SJSA1 (cell line): ENCODE measurements around the gene FILIP1L. TPM values are rescaled to one million over a fixed set of nuclear protein-coding genes. Genes with fewer than 3 reads are reported as not detected.

ENCODE experiments used
- DNase-seq, 2 experiments: peaks; one replicate each; pipeline ENCODE4 v3.0.0-alpha.2; 2015 to 2020; ENCODE audit warnings: low spot score in 2 of 2, low read depth in 1 of 2
- H3K27ac ChIP-seq: fragments of 250-450 bp; sonication (Bioruptor Pico); 2 replicates; pipeline ENCODE4 v1.5.1; 2020; ENCODE audit warnings: mild to moderate bottlenecking, moderate library complexity
- H3K27me3 ChIP-seq: fragments of 250-450 bp; sonication (Bioruptor Pico); replicated peaks from 2 replicates; pipeline ENCODE4 v1.5.1; 2020; ENCODE audit warnings: mild to moderate bottlenecking, moderate library complexity
- H3K36me3 ChIP-seq: fragments of 250-450 bp; sonication (Bioruptor Pico); 2 replicates; pipeline ENCODE4 v1.5.1; 2020; ENCODE audit warnings: mild to moderate bottlenecking
- H3K4me1 ChIP-seq: fragments of 250-450 bp; sonication (Bioruptor Pico); replicated peaks from 2 replicates; pipeline ENCODE4 v1.6.1; 2021; ENCODE audit warnings: mild to moderate bottlenecking
- H3K4me3 ChIP-seq: fragments of 250-450 bp; sonication (Bioruptor Pico); 2 replicates; pipeline ENCODE4 v1.5.1; 2020; ENCODE audit warnings: mild to moderate bottlenecking
- H3K9me3 ChIP-seq: fragments of 250-450 bp; sonication (Bioruptor Pico); replicated peaks from 2 replicates; pipeline ENCODE4 v1.5.1; 2020; ENCODE audit warnings: mild to moderate bottlenecking
- total RNA-seq: library from RNA; depleted of rRNA; stranded (reverse); fragments of >200 nt; shearing (Covaris generic); gene quantifications from 2 replicates; pipeline ENCODE4 v1.2.3, GENCODE V29; 2014

The FILIP1L gene
- total RNA-seq, 1 experiment from 2014 or later: 27.0 TPM

DNA sequence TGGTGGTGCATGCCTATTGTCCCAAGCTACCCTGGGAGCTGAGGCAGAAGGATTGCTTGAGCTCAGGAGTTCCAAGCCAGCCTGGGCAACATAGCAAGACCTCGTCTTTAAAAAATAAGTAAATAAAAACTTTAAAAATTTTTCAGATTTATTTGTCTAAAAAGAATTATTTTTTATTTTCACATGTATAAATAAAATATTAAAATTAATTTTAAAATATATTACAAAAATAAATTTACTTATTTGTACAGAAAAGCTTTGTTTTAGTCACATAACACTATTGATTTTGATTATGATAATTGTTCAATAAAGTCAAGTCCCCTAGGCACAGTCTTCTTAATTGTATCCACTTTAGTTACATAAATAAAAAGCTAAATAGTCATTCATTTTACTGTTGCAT lies 85.2 kb downstream of the FILIP1L start:
- no peak for DNase-seq
- Histone ChIP-seq H3K4me3 (no peak overlapping the region), H3K4me1 (peaks cover 37% of the 10 kb centered on the region), H3K36me3 (no peaks in the 10 kb centered on the region), H3K9me3 (no peaks in the 10 kb centered on the region), H3K27me3 (no peaks in the 10 kb centered on the region), H3K27ac (no peak overlapping the region)

DNA sequence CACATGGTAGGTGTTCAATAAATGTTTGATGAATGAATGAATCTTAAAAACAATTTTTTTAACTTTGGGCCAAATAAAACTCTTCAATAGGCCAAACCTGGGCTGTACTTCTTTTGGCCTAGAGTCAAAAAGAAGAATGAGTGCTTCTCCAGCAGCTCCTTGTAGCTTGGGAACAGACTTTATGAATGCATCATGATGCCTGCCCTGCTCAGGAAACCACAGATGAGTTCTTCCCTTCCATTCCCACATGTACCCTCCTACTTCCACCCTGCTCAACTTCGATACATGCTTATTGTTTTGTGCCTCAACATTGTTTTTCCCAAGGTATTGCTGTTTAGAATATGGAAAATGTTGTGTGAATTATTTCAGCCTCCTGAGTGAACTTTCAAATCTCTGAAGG lies 87.0 kb downstream of the FILIP1L start:
- Histone ChIP-seq H3K27ac (no peak overlapping the region), H3K4me3 (no peak overlapping the region), H3K27me3 (no peaks in the 10 kb centered on the region), H3K36me3 (no peaks in the 10 kb centered on the region), H3K9me3 (no peaks in the 10 kb centered on the region), H3K4me1 (peaks cover 37% of the 10 kb centered on the region)
- no peak for DNase-seq

DNA sequence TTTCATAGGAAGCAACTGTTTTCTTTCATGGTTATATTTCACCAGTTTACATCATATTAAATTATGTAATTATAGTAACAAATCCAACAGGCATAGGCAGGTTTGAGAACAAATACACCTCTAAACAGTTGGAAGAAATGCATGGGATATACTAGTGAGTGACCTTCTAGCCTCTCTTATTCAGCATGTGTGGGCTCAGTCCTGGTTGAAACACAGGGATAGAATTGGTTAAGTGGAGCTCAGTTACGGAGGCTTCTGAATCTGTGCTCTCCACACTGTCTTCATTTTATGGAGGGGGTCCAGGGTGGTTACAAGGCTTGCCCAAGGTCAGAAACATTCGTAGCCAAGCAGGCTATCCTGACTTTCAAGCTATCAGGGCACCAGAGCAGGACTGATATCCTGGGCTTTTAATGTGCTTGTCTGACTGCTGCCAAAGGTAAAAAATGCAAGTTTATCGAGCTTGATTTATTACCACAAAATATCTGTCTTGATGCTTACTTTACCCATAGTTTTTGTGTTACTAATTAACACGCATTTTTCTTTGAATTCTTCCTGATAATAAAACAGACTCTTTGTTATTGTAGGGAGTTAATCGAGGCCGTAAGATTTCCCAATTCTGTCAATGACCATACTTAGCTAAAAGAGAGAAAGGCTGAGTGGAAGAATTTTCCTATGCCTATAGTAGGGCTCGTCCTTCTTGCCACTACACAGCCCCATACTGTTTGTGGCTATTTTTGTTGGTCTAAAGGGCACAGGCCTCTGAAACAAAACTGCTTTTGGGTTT lies 89.6 kb downstream of the FILIP1L start:
- H3K36me3 ChIP-seq: no peaks in the 10 kb centered on the region
- no peaks in the 10 kb centered on the region for H3K9me3 ChIP-seq
- peak in 1 of 2 experiments; percentile 14 for DNase-seq
- no peak overlapping the region for H3K4me3 ChIP-seq
- H3K4me1 ChIP-seq: peaks cover 33% of the 10 kb centered on the region
- H3K27me3 ChIP-seq: no peaks in the 10 kb centered on the region
- peak overlapping the region; percentile 82 for H3K27ac ChIP-seq

DNA sequence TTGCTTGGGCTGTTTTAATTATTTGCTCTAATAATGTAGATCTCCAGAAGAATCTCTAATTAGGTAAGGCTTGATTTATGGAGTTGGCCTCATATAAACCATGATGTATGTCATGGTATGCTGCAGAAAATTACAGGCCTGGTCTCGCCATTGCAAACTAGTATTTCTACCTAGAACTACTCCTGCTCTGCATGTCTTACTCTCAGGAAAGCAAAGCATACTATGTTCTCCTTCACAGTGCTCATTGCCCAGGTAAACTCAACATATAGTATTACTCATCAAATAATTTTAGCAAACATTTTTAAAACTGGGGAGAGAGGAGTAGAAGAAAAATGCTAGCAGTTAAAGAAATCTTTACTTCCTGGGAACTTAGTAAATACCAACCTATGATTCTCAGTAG lies 90.7 kb downstream of the FILIP1L start:
- no peak for DNase-seq
- Histone ChIP-seq H3K9me3 (no peaks in the 10 kb centered on the region), H3K27ac (peak overlapping the region; percentile 82), H3K4me3 (no peak overlapping the region), H3K36me3 (no peaks in the 10 kb centered on the region), H3K4me1 (peaks cover 33% of the 10 kb centered on the region), H3K27me3 (no peaks in the 10 kb centered on the region)

DNA sequence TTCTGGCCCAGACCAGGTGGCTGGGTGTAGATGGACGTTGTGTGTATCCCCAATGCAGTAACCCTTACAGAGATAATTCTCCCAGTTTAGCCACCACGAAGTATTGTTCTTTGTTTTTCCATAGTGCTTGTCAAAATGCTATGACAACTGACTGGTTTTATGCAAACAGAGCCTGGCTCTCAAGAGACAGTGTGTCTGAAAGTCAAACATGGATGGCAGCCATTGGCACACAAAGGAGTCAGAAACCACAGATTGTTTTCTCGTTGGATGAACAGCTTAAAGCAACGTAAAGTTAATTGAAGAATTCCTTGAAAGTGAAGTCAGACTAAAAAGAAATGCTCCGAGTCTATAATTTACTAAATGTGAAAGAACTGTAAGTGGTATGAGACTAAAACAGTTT lies 91.2 kb downstream of the FILIP1L start:
- Histone ChIP-seq H3K27me3 (no peaks in the 10 kb centered on the region), H3K4me1 (peaks cover 33% of the 10 kb centered on the region), H3K36me3 (no peaks in the 10 kb centered on the region), H3K27ac (peak overlapping the region; percentile 82), H3K9me3 (no peaks in the 10 kb centered on the region), H3K4me3 (no peak overlapping the region)
- DNase-seq: peak; percentile 75 to 77

DNA sequence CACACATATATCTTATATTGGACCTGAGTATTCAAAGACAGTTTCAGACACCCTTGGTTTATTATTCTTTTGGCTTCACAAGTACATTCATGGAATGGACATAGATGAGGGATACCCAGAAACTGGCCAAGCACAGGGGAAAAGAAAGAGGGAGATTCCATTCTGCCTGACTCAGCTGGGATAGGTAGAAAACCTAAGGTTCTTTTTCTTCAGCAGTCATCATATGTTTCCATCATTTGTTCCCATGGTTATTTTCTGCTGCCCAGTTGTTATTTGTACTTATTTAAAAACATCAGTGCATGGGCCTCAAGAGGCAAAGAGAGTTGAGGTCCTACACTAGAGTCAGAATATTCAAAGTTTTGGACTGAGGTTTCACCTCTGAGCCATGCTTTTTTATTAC lies 91.8 kb downstream of the FILIP1L start:
- no peak for DNase-seq

DNA sequence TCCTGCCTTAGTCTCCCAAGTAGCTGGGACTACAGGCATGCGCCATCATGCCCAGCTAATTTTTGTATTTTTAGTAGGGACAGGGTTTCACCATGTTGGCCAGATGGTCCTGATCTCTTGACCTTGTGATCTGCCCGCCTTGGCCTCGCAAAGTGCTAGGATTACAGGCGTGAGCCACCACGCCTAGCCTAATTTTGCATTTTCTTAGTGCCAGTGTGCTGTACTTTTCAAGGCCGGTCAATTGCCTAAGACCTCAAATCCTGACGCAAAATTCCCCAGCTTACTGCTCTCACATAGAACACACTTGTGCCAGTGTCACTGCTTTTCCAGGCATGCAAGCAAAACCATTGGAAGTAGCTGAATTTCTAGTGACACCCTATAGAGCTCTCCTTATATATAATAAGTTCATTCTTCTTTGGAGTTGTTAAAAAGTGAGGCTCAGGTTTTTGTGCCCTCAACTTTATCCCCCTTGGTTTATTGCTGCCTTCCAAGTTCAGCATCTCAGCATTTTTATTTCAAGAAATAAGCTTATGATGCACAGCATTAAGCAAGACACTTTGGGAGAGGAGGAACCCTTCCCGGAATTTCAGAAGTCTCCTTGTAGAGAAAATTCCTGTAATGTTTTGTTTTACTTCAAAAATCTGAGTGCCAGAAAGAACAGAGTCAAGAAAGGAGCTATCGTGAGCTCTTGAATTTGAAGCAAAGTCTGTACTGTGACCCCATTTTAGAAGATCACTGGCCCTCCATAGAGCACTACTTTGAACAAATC lies 93.2 kb downstream of the FILIP1L start:
- Histone ChIP-seq H3K4me3 (no peak overlapping the region), H3K27me3 (no peaks in the 10 kb centered on the region), H3K9me3 (no peaks in the 10 kb centered on the region), H3K4me1 (peaks cover 33% of the 10 kb centered on the region), H3K36me3 (no peaks in the 10 kb centered on the region), H3K27ac (no peak overlapping the region)
- no peak for DNase-seq

More for the DNA sequence above, 91.8 kb downstream of the FILIP1L start:
- H3K27ac ChIP-seq: peak overlapping the region; percentile 82
- H3K36me3 ChIP-seq: no peaks in the 10 kb centered on the region
- no peaks in the 10 kb centered on the region for H3K9me3 ChIP-seq
- peaks cover 33% of the 10 kb centered on the region for H3K4me1 ChIP-seq
- no peak overlapping the region for H3K4me3 ChIP-seq
- no peaks in the 10 kb centered on the region for H3K27me3 ChIP-seq

DNA sequence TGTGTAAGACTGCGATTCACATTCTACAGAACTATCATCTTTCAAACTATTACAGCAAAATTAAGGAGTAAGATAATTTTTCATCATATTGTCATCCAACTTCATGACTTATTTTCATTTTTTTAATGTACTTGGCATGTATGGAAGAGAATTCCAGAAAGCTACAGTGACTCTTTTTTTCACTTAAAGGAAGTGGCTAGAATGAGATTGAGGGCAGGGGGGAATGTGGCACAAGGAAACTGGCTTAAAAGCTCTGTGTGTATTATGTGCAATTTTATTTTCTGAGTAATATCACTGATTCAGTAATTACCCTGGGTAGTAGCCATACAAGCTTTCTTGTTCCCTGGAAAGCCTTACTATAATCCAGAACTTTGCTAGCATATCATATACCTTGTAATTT lies 94.6 kb downstream of the FILIP1L start:
- DNase-seq: no peak

DNA sequence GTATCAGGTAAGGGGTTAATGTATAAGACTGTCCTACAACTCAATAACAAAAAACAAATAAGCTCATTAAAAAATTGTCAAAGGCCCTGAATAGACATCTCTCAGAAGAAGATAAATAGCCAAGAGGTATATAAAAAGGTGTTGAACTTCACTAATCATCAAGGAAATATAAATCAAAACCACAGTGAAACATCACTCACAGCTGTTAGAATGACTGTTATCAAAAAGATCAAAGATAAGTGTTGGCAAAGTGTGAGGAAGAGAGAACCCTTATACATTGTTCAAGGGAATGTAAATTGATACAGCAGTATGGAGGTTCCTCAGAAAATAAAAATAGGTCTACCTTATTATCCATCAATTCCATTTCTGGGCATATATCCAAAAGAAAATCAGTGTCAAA lies 95.5 kb downstream of the FILIP1L start:
- H3K27me3 ChIP-seq: no peaks in the 10 kb centered on the region
- H3K4me3 ChIP-seq: no peak overlapping the region
- H3K9me3 ChIP-seq: no peaks in the 10 kb centered on the region
- DNase-seq: no peak
- peaks cover 17% of the 10 kb centered on the region for H3K4me1 ChIP-seq
- H3K27ac ChIP-seq: no peak overlapping the region
- no peaks in the 10 kb centered on the region for H3K36me3 ChIP-seq

More for the DNA sequence above, 94.6 kb downstream of the FILIP1L start:
- Histone ChIP-seq H3K4me3 (no peak overlapping the region), H3K36me3 (no peaks in the 10 kb centered on the region), H3K4me1 (peaks cover 26% of the 10 kb centered on the region), H3K27me3 (no peaks in the 10 kb centered on the region), H3K27ac (no peak overlapping the region), H3K9me3 (no peaks in the 10 kb centered on the region)

DNA sequence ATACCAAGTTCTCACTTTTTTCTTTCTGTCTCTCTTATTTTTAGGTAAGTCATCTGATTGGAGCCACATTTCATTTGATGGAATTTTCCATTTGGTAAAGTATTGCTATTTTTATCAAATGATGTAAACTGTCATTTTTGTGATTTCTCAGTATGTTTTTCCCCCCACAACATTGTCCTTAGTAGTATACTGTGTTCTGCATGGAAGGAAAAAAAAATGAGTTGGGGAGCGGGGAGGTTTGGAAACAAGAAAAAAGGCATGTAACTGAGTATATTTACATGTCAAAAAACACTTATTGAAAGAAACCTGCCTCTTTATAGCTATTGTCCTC lies 104.2 kb downstream of the FILIP1L start:
- peaks cover 16% of the 10 kb centered on the region for H3K4me1 ChIP-seq

DNA sequence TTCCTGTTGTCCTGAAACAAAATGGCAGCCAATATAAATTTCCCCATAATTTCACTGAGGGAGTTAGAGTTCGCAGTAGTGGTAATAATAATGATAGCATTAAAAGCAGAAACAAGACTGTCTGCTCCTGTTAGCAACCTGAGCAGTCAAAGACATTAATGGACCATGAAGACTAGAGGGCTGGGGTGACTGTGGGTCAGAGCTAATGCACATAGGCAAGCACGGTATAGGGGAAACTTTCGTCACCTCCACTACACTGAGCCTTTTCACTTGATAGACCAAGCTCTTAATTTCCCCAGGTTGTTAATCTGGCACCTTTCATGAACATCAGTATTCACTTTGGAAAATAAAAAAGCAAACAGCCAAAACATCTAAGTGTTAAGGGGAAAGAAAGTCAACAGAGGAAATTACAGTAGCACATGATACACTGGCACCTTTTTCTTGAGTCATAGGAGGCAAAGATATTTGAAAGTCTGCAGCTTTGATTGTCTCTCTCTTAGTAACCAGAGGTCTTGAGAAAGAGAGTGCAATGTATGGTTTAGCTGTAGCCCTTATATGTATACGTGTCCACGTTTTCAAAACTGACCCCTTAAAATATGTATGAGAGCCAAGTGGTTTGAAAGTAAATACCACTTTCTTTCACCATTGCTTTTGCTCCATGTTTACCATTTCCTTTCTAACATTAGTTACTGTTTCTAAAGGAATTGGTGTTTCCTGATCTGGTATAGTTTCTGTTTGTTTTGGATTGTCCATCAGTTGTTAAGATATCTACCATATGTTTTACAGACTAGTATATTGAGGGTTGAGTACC lies 104.8 kb downstream of the FILIP1L start:
- no peak for DNase-seq
- H3K27ac ChIP-seq: no peak overlapping the region

More for the DNA sequence above, 104.2 kb downstream of the FILIP1L start:
- Histone ChIP-seq H3K27me3 (no peaks in the 10 kb centered on the region), H3K4me3 (no peak overlapping the region), H3K9me3 (no peaks in the 10 kb centered on the region), H3K36me3 (no peaks in the 10 kb centered on the region), H3K27ac (no peak overlapping the region)
- DNase-seq: no peak

DNA sequence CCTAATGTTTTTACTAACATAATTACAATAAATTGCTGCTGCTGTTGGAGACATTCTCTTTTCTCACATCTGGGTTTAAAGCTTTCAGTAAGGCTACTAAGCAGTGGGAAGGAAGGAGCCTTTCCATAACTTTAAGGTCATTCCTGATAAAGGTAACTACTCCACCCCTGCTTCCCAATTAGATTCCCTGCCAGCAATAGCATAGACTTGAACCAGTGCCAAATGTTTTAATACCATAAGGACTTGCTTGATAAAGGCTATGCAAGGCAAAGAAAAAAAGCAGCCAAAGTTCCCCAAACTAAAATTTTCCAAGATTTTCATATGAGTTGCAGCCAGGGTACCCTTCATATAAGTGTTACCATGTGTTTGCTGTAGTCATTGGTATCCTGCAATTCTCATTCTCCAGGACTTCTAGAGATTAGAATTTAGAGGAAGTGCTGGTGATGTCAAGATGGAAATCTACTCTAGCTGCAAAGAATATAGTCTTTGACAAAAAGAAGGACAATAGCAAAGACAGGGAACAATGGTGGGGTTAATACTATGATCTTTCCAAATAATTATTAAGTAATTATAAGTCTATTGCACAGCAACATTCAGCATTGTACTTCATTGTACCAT lies 106.1 kb downstream of the FILIP1L start:
- Histone ChIP-seq H3K4me1 (peaks cover 18% of the 10 kb centered on the region), H3K36me3 (no peaks in the 10 kb centered on the region), H3K4me3 (no peak overlapping the region), H3K27me3 (no peaks in the 10 kb centered on the region), H3K9me3 (no peaks in the 10 kb centered on the region), H3K27ac (no peak overlapping the region)
- no peak for DNase-seq

More for the DNA sequence above, 104.8 kb downstream of the FILIP1L start:
- no peaks in the 10 kb centered on the region for H3K9me3 ChIP-seq
- no peaks in the 10 kb centered on the region for H3K27me3 ChIP-seq
- H3K36me3 ChIP-seq: no peaks in the 10 kb centered on the region
- H3K4me3 ChIP-seq: no peak overlapping the region
- peaks cover 16% of the 10 kb centered on the region for H3K4me1 ChIP-seq

DNA sequence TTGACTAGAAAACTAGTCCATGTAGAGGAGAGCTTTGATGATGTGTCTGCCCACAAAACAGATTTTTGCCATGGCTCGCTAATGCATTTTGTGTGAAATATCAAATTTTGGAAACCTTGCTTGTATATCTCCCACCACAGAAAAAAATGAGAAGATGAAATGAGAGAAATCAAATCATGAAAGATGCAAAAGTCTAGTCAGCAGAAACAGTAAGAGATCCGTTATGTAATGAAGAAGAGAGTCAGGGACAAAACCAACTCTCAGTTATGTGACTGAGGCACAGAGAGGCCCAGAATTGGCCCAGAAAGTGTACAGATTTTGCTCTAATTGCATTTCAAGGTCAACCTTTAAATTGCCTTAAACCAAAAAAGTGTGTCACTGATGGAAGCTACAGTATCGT lies 107.0 kb downstream of the FILIP1L start:
- no peaks in the 10 kb centered on the region for H3K9me3 ChIP-seq
- DNase-seq: no peak
- no peak overlapping the region for H3K4me3 ChIP-seq
- no peak overlapping the region for H3K27ac ChIP-seq
- no peaks in the 10 kb centered on the region for H3K27me3 ChIP-seq
- peaks cover 25% of the 10 kb centered on the region for H3K4me1 ChIP-seq
- H3K36me3 ChIP-seq: no peaks in the 10 kb centered on the region
